Loucy (cell line): ENCODE results near the gene TMED10.

Experiments used
- CTCF ChIP-seq: fragments of 200-600 bp; sonication (generic); conservative IDR thresholded peaks from 2 replicates; pipeline ENCODE4 v1.5.1; 2014; ENCODE audit warnings: mild to moderate bottlenecking, antibody characterized with exemption, low read length
- EZH2phosphoT487 ChIP-seq: fragments of 200-600 bp; IDR thresholded peaks from 2 replicates; pipeline ENCODE4 v1.6.1; 2018; ENCODE audit warnings: antibody characterized with exemption, mild to moderate bottlenecking, moderate library complexity, borderline replicate concordance

- TF ChIP-seq CTCF, result no peak
- TF ChIP-seq EZH2phosphoT487, result no peak
These were observed 2.3 kb downstream of the TMED10 start for GRCh38 chr14:75174066-75174465.
